Suprapubic skin (tissue), 4 donors: Measurements from ENCODE around the gene DSN1.

Experiments used
- POLR2A ChIP-seq, 2 donors: fragments of 450-650 bp; IDR thresholded peaks; one replicate each; pipeline ENCODE4 v1.6.1; 2017; ENCODE audit warnings: antibody characterized with exemption in 2 of 2, mild to moderate bottlenecking in 2 of 2, moderate library complexity in 2 of 2
- POLR2AphosphoS5 ChIP-seq, 3 donors: sonication (generic); formaldehyde crosslinking; IDR thresholded peaks; one replicate each; pipeline ENCODE4 v1.6.1; 2017; ENCODE audit warnings: antibody characterized with exemption in 3 of 3
- TF ChIP-seq, protein P1 (sequence below), 2 donors: fragments of 200-600 bp in 1 of 2; fragments of 450-650 bp in 1 of 2; sonication (generic) in 1 of 2; IDR thresholded peaks; one replicate each; pipeline ENCODE4 v1.5.1; 2016 to 2019; ENCODE audit warnings: antibody characterized with exemption in 2 of 2, mild to moderate bottlenecking in 1 of 2, moderate library complexity in 1 of 2

DNA sequence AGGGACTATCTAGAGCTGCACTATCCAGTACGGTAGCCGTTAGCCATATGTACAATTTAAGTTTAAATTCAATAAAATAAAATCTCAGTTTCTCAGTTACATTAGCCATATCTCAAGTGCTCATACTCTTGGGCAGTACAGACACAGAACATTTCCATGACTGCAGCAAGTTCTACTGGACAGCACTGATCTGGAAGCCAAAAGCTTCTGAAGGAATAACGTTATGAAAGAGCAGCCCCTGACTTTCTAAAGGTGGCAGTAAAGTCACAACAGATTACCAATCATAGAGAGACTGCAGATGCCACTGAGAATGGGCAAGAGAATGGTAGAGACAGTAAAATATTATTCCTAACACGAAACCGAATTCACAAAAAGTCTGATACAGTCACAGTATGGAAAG is 64.4 kb downstream of the DSN1 start:
- TF ChIP-seq, protein P1, sequence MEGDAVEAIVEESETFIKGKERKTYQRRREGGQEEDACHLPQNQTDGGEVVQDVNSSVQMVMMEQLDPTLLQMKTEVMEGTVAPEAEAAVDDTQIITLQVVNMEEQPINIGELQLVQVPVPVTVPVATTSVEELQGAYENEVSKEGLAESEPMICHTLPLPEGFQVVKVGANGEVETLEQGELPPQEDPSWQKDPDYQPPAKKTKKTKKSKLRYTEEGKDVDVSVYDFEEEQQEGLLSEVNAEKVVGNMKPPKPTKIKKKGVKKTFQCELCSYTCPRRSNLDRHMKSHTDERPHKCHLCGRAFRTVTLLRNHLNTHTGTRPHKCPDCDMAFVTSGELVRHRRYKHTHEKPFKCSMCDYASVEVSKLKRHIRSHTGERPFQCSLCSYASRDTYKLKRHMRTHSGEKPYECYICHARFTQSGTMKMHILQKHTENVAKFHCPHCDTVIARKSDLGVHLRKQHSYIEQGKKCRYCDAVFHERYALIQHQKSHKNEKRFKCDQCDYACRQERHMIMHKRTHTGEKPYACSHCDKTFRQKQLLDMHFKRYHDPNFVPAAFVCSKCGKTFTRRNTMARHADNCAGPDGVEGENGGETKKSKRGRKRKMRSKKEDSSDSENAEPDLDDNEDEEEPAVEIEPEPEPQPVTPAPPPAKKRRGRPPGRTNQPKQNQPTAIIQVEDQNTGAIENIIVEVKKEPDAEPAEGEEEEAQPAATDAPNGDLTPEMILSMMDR (IDR thresholded peaks at IDR 0.05) = no peak
- TF ChIP-seq POLR2A (IDR thresholded peaks at IDR 0.05) = no peak
- no peak for TF ChIP-seq POLR2AphosphoS5 (IDR thresholded peaks at IDR 0.05)
